PC-9 (cell line): Measurements from ENCODE around the gene TFAM. TPM values are rescaled to one million over a fixed set of nuclear protein-coding genes. Genes with fewer than 3 reads are reported as not detected.

ENCODE experiments used
- BruUV-seq: library from RNA; stranded (reverse); fragments of 400-500 nt; replicated peaks from 2 replicates; lab custom pipeline; 2021; lab: Mats Ljungman, UMichigan
- CTCF ChIA-PET: fragments of 300-600 bp; sonication (Branson Sonifier 250); formaldehyde crosslinking; loops from one replicate; lab custom pipeline; 2022; ENCODE audit warnings: antibody characterized with exemption; lab: Charles Lee
- POLR2A ChIA-PET: fragments of 300-600 bp; sonication (Branson Sonifier 250); formaldehyde crosslinking; loops from one replicate; lab custom pipeline; 2022; ENCODE audit warnings: antibody characterized with exemption; ENCODE audit not compliant: unreplicated experiment; lab: Charles Lee
- DNase-seq, 2 experiments: peaks; one replicate each; pipeline versions ENCODE4 v3.0.0 to v3.0.0-alpha.2; 2015 to 2022; ENCODE audit warnings: mixed read lengths in 1 of 2
- H2AFZ ChIP-seq: fragments of 200-600 bp; sonication (generic); 2 replicates; pipeline ENCODE4 v1.8.1; 2017; ENCODE audit warnings: antibody characterized with exemption
- H3F3A ChIP-seq: fragments of 200-600 bp; sonication (generic); 2 replicates; pipeline ENCODE4 v1.8.1; 2017; ENCODE audit warnings: antibody characterized with exemption, mild to moderate bottlenecking, low read depth; ENCODE audit not compliant: insufficient read depth
- H3K27ac ChIP-seq: fragments of 200-600 bp; sonication (generic); 2 replicates; pipeline ENCODE4 v1.6.1; 2016; ENCODE audit warnings: mixed run types
- H3K27me3 ChIP-seq: fragments of 200-600 bp; sonication (generic); 2 replicates; pipeline ENCODE4 v1.6.1; 2016; ENCODE audit warnings: low read depth, mixed run types; ENCODE audit not compliant: insufficient read depth
- H3K36me3 ChIP-seq: fragments of 200-600 bp; sonication (generic); 2 replicates; pipeline ENCODE4 v1.6.1; 2016; ENCODE audit warnings: low read depth, mixed run types
- H3K4me1 ChIP-seq: fragments of 200-600 bp; sonication (generic); replicated peaks from 2 replicates; pipeline ENCODE4 v1.6.1; 2016; ENCODE audit warnings: mixed run types; ENCODE audit not compliant: insufficient read depth
- H3K4me2 ChIP-seq: fragments of 200-600 bp; sonication (generic); 2 replicates; pipeline ENCODE4 v1.6.1; 2017; ENCODE audit warnings: mixed run types
- H3K4me3 ChIP-seq: fragments of 200-600 bp; sonication (generic); 2 replicates; pipeline ENCODE4 v1.6.1; 2016; ENCODE audit warnings: mixed run types
- H3K79me2 ChIP-seq: fragments of 200-600 bp; sonication (generic); 2 replicates; pipeline ENCODE4 v1.6.1; 2017; ENCODE audit warnings: low read depth, mixed run types
- H3K9me2 ChIP-seq: fragments of 200-600 bp; sonication (generic); 2 replicates; pipeline ENCODE4 v1.8.1; 2017; ENCODE audit warnings: mild to moderate bottlenecking; ENCODE audit not compliant: insufficient read depth
- H3K9me3 ChIP-seq: fragments of 200-600 bp; sonication (generic); 2 replicates; pipeline ENCODE4 v1.8.1; 2016; ENCODE audit warnings: low read depth; ENCODE audit not compliant: insufficient read depth
- H4K20me1 ChIP-seq: fragments of 200-600 bp; sonication (generic); 2 replicates; pipeline ENCODE4 v1.8.1; 2017; ENCODE audit not compliant: insufficient read depth
- EZH2 ChIP-seq: fragments of 200-600 bp; sonication (generic); IDR thresholded peaks from 2 replicates; pipeline ENCODE4 v1.8.0; 2017; ENCODE audit warnings: antibody characterized with exemption, low read depth
- intact Hi-C: fragments of 100-400 bp; cut with micrococcal nuclease; formaldehyde crosslinking; loops from one replicate; pipeline ENCODE4 v1.10.0; 2022; ENCODE audit not compliant: unreplicated experiment
- total RNA-seq: library from RNA; stranded (reverse); gene quantifications from 2 replicates; pipeline ENCODE4 v1.2.3, GENCODE V29; 2021
- TF ChIP-seq, protein P1 (sequence below): fragments of 200-600 bp; sonication (generic); conservative IDR thresholded peaks from 2 replicates; pipeline ENCODE4 v1.6.1; 2017; ENCODE audit warnings: mixed run types, antibody characterized with exemption, mild to moderate bottlenecking, moderate library complexity

TFAM gene
- total RNA-seq, 1 experiment from 2014 or later = 80.6 TPM

DNA sequence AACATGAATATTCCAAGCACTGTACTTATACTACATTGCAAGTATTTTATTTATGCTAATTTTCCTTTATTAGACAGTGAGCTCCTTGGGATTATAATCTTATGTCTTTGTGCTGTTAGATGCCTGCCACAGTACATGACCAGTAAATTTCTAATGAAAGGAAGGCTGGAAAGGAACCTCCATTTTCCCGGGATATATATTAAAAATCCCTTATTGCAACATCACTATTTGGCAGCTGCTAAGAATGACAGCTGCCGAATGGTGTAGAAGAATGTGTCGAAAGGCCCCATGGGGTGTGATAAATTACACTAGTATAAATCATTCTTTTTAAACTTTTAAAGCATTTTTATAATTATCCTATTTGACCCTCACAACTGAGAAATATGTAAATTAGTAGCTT lies 59.1 kb downstream of the TFAM start:
- no peaks in the 10 kb centered on the region for H3F3A ChIP-seq
- no peaks in the 10 kb centered on the region for H3K4me1 ChIP-seq
- CTCF ChIA-PET = interaction anchor here (0.6 kb wide), 1 partner anchor 144 kb away, joined by 4 read pairs; no protein-coding TSS in a partner anchor

DNA sequence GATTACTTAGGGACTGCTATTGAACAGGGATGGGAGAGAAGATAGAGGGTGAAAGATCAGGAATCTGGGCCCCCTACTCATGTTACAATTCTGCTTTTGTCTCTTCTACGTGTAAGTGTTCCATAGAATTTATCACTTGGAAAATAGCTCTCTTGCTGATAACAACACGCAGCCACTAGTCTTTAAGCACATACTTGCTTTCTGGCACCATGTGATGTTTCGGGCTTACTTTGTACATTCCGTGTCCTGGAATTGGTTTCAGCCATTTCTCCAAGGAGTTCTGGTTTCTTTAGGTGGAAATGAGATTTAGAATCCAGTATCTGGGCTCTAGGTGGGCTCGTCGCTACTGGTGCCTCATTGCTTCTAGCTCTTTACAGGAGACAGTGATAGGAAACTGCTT lies 59.7 kb downstream of the TFAM start:
- no peak overlapping the region for H3K27ac ChIP-seq
- H3K4me1 ChIP-seq = no peaks in the 10 kb centered on the region
- no peak overlapping the region for H2AFZ ChIP-seq
- no peak for DNase-seq
- TF ChIP-seq, protein P1, sequence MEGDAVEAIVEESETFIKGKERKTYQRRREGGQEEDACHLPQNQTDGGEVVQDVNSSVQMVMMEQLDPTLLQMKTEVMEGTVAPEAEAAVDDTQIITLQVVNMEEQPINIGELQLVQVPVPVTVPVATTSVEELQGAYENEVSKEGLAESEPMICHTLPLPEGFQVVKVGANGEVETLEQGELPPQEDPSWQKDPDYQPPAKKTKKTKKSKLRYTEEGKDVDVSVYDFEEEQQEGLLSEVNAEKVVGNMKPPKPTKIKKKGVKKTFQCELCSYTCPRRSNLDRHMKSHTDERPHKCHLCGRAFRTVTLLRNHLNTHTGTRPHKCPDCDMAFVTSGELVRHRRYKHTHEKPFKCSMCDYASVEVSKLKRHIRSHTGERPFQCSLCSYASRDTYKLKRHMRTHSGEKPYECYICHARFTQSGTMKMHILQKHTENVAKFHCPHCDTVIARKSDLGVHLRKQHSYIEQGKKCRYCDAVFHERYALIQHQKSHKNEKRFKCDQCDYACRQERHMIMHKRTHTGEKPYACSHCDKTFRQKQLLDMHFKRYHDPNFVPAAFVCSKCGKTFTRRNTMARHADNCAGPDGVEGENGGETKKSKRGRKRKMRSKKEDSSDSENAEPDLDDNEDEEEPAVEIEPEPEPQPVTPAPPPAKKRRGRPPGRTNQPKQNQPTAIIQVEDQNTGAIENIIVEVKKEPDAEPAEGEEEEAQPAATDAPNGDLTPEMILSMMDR = no peak
- no peak for TF ChIP-seq EZH2
- H3K27me3 ChIP-seq = no peaks in the 10 kb centered on the region
- H3F3A ChIP-seq = no peaks in the 10 kb centered on the region
- H3K4me3 ChIP-seq = no peak overlapping the region
- no peaks in the 10 kb centered on the region for H4K20me1 ChIP-seq
- no TSS peak for BruUV-seq
- H3K9me2 ChIP-seq = no peaks in the 10 kb centered on the region
- ChIA-PET POLR2A (no interaction called here), CTCF (interaction anchor here (0.6 kb wide), 1 partner anchor 145 kb away, joined by 4 read pairs; no protein-coding TSS in a partner anchor)
- no peaks in the 10 kb centered on the region for H3K36me3 ChIP-seq
- H3K4me2 ChIP-seq = no peak overlapping the region
- intact Hi-C loops = no loop called here
- H3K79me2 ChIP-seq = no peaks in the 10 kb centered on the region
- H3K9me3 ChIP-seq = no peaks in the 10 kb centered on the region; the same call in 1 of the 2 replicates

More for the DNA sequence above, 59.1 kb downstream of the TFAM start:
- Histone ChIP-seq H3K27me3 (no peaks in the 10 kb centered on the region), H3K36me3 (no peaks in the 10 kb centered on the region), H3K4me2 (no peak overlapping the region), H3K79me2 (no peaks in the 10 kb centered on the region), H3K9me3 (no peaks in the 10 kb centered on the region; the same call in 1 of the 2 replicates), H3K9me2 (no peaks in the 10 kb centered on the region), H2AFZ (no peak overlapping the region), H3K4me3 (no peak overlapping the region), H4K20me1 (no peaks in the 10 kb centered on the region), H3K27ac (no peak overlapping the region)
- POLR2A ChIA-PET = no interaction called here
- TF ChIP-seq EZH2 = no peak
- TF ChIP-seq, protein P1 = no peak
- DNase-seq = no peak
- no TSS peak for BruUV-seq
- intact Hi-C loops = no loop called here

DNA sequence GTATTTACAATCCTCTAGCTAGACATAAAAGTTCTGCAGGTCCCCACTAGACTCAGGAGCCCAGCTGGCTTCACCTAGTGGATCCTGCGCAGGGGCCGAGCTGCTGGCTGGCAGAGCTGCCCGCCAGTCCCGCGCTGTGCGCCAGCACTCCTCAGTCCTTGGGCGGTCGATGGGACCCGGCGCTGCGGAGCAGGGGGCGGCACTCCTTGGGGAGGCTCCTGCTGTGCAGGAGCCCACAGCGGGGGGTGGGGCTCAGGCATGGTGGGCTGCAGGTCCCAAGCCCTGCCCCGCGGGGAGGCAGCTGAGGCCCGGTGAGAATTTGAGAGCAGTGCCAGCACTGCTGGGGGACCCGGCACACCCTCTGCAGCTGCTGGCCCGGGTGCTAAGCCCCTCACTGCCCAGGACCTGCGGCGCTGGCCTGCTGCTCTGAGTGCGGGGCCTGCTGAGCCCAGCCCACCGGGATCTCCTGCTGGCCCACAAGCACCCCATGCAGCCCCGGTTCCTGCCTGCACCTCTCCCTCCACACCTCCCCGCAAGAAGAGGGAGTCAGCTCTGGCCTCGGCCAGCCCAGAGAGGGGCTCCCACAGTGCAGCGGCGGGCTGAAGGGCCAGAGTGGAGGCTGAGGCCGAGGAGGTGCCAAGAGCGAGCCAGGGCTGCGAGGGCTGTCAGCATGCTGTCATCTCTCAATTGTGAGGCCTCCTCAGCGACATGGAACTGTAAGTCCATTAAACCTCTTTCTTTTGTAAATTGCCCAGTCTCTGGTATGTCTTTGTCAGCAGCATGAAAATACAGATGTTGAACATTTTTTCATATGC lies 63.1 kb downstream of the TFAM start:
- H3K4me3 ChIP-seq = no peak overlapping the region
- no peaks in the 10 kb centered on the region for H3K9me2 ChIP-seq
- ChIA-PET POLR2A (no interaction called here), CTCF (no interaction called here)
- no peak overlapping the region for H3K27ac ChIP-seq
- intact Hi-C loops = no loop called here
- no peaks in the 10 kb centered on the region for H3F3A ChIP-seq
- no peaks in the 10 kb centered on the region for H3K79me2 ChIP-seq
- H4K20me1 ChIP-seq = no peaks in the 10 kb centered on the region
- H3K4me2 ChIP-seq = no peak overlapping the region
- H2AFZ ChIP-seq = no peak overlapping the region
- TF ChIP-seq, protein P1 = no peak
- TF ChIP-seq EZH2 = no peak
- no peaks in the 10 kb centered on the region for H3K36me3 ChIP-seq
- H3K4me1 ChIP-seq = no peaks in the 10 kb centered on the region
- H3K27me3 ChIP-seq = no peaks in the 10 kb centered on the region
- BruUV-seq = no TSS peak
- DNase-seq = no peak
- no peaks in the 10 kb centered on the region for H3K9me3 ChIP-seq

Other genes starting within 250 kb of the TFAM start
- gene IPMK, start 117.5 kb upstream of the TFAM start, total RNA-seq = 6.9 and 11.1 TPM in 2 replicates
- 62.5 and 75.3 TPM in 2 replicates for gene CISD1, start 116.2 kb upstream of the TFAM start, total RNA-seq
- gene UBE2D1, start 50.4 kb upstream of the TFAM start, total RNA-seq = 16.9 and 24.0 TPM in 2 replicates
- gene BICC1, start 127.5 kb downstream of the TFAM start, total RNA-seq = not detected in 2 replicates